HepG2 (cell line): ENCODE data around the gene CAMTA1.

Experiments
- CREB1 ChIP-seq, 2 experiments: fragments of 450-650 bp in 1 of 2; IDR thresholded peaks; 2 replicates each; pipeline ENCODE4 v1.6.1; 2016 to 2017; ENCODE audit warnings: control low read depth in 1 of 2, mild to moderate bottlenecking in 1 of 2, missing compliant biosample characterization in 1 of 2, missing genetic modification characterization in 1 of 2
- NCOA2 ChIP-seq: sonication (generic); formaldehyde crosslinking; IDR thresholded peaks from 2 replicates; pipeline ENCODE4 v1.8.0; 2022; ENCODE audit warnings: inconsistent platforms
- NR3C1 ChIP-seq: sonication (generic); formaldehyde crosslinking; IDR thresholded peaks from 2 replicates; pipeline ENCODE4 v1.4.0; 2020; ENCODE audit warnings: missing genetic modification reagents

DNA sequence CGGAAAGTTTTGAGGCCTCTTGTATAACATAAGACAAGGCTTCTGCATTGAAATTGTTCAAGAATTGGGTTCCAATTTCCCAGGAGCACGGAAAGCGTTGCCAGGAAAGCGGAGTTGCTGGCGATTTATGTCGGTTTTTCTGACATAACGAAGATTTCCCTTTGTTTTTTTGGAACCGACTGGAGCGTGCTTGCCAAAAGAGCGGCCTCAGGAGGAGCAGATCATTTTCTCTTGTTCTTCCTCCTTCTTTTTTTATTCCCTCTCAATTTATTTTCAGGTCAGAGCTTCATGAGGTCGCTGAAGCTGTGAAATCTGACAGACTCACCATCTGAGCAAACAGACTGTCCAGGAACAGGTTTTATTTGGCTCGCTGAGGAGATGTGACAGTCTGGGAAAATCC is 275.5 kb downstream of the CAMTA1 start:
- TF ChIP-seq NCOA2 (no peak), NR3C1 (no peak), CREB1 (IDR thresholded peaks at IDR 0.05) (no peak), CREB1 (CRISPR knock-in tag; IDR thresholded peaks at IDR 0.05) (no peak)
